ENCODE data around the gene TRPC1.

DNA sequence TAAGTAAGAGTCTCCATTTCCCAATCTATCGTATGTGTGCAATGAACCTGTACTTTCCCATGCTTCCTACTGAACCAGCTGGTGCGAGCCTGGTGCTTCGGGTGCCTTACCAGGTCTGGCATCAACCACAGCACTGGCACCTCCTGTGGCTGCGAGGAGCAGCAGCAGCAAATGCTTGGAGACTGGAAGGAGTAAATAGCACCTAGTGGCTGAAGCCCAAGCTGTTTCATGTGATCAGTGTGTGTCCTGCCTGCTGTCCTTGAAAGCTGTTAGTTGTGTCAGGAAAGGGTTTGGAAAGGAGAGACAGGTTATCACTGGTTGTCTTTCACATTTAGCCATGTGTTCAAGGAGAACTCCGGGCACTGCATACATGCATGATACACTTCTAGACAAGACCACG is 133.2 kb downstream of the TRPC1 start:
- TF ChIP-seq ZNF37A (tag by site-specific recombination; IDR thresholded peaks at IDR 0.05) (no peak), ZNF530 (tag by site-specific recombination; IDR thresholded peaks at IDR 0.05; ENCODE audit: low read depth) (no peak), SETDB1 (IDR thresholded peaks at IDR 0.05; ENCODE audit: insufficient read length, low read length) (no peak), ZEB2 (tag by site-specific recombination; IDR thresholded peaks at IDR 0.05) (no peak), ZNF24 (tag by site-specific recombination; IDR thresholded peaks at IDR 0.05) (no peak), ZNF366 (tag by site-specific recombination; conservative IDR thresholded peaks at IDR 0.05) (no peak), ZNF274 (IDR thresholded peaks at IDR 0.05; ENCODE audit: low read length) (no peak), ZNF274 (tag by site-specific recombination; IDR thresholded peaks at IDR 0.05; ENCODE audit: borderline replicate concordance) (no peak)
- TF ChIP-seq, protein P1, sequence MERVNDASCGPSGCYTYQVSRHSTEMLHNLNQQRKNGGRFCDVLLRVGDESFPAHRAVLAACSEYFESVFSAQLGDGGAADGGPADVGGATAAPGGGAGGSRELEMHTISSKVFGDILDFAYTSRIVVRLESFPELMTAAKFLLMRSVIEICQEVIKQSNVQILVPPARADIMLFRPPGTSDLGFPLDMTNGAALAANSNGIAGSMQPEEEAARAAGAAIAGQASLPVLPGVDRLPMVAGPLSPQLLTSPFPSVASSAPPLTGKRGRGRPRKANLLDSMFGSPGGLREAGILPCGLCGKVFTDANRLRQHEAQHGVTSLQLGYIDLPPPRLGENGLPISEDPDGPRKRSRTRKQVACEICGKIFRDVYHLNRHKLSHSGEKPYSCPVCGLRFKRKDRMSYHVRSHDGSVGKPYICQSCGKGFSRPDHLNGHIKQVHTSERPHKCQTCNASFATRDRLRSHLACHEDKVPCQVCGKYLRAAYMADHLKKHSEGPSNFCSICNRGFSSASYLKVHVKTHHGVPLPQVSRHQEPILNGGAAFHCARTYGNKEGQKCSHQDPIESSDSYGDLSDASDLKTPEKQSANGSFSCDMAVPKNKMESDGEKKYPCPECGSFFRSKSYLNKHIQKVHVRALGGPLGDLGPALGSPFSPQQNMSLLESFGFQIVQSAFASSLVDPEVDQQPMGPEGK (tag by site-specific recombination; IDR thresholded peaks at IDR 0.05): no peak
- TF ChIP-seq, protein P2, sequence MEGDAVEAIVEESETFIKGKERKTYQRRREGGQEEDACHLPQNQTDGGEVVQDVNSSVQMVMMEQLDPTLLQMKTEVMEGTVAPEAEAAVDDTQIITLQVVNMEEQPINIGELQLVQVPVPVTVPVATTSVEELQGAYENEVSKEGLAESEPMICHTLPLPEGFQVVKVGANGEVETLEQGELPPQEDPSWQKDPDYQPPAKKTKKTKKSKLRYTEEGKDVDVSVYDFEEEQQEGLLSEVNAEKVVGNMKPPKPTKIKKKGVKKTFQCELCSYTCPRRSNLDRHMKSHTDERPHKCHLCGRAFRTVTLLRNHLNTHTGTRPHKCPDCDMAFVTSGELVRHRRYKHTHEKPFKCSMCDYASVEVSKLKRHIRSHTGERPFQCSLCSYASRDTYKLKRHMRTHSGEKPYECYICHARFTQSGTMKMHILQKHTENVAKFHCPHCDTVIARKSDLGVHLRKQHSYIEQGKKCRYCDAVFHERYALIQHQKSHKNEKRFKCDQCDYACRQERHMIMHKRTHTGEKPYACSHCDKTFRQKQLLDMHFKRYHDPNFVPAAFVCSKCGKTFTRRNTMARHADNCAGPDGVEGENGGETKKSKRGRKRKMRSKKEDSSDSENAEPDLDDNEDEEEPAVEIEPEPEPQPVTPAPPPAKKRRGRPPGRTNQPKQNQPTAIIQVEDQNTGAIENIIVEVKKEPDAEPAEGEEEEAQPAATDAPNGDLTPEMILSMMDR (tag by site-specific recombination; IDR thresholded peaks at IDR 0.05): 0 out of 2 replicates have a peak, but pooled peaks have one; percentile 22
- TF ChIP-seq, protein P3, sequence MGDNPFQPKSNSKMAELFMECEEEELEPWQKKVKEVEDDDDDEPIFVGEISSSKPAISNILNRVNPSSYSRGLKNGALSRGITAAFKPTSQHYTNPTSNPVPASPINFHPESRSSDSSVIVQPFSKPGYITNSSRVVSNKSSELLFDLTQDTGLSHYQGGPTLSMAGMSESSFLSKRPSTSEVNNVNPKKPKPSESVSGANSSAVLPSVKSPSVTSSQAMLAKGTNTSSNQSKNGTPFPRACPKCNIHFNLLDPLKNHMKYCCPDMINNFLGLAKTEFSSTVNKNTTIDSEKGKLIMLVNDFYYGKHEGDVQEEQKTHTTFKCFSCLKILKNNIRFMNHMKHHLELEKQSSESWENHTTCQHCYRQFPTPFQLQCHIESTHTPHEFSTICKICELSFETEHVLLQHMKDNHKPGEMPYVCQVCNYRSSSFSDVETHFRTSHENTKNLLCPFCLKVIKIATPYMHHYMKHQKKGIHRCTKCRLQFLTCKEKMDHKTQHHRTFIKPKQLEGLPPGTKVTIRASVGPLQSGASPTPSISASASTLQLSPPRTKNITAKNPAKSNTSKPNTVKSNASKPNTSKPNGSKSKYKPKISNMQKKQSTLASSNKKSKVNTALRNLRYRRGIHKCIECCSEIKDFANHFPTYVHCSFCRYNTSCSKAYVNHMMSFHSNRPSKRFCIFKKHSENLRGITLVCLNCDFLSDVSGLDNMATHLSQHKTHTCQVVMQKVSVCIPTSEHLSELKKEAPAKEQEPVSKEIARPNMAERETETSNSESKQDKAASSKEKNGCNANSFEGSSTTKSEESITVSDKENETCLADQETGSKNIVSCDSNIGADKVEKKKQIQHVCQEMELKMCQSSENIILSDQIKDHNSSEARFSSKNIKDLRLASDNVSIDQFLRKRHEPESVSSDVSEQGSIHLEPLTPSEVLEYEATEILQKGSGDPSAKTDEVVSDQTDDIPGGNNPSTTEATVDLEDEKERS (tag by site-specific recombination; IDR thresholded peaks at IDR 0.05): no peak
